ENCODE data around the gene NWD2.
A peak's percentile ranks its signal among the peaks of the same experiment; 100 is the strongest.

Gene NWD2

GRCh38 chr4:37443137-37443536 is 198.6 kb downstream of the NWD2 start:
- no peak for DNase-seq

GRCh38 chr4:37445023-37445422 is 200.5 kb downstream of the NWD2 start:
- DNase-seq, result no peak

GRCh38 chr4:37446016-37446415 is 201.5 kb downstream of the NWD2 start:
- DNase-seq, result no peak

- no peak for DNase-seq
These were observed 203.3 kb downstream of the NWD2 start for GRCh38 chr4:37447886-37448285.

- DNase-seq, result no peak
These were observed 205.8 kb downstream of the NWD2 start for GRCh38 chr4:37450309-37450708.

GRCh38 chr4:37450911-37451310 is 206.4 kb downstream of the NWD2 start:
- DNase-seq, result no peak

GRCh38 chr4:37451656-37452055 is 207.1 kb downstream of the NWD2 start:
- no peak for DNase-seq

- DNase-seq, result peak; percentile 54
These were observed 208.4 kb downstream of the NWD2 start for GRCh38 chr4:37452952-37453280.

- DNase-seq, result no peak
These were observed 208.9 kb downstream of the NWD2 start for GRCh38 chr4:37453281-37453998.

GRCh38 chr4:37453999-37454800 is 209.7 kb downstream of the NWD2 start:
- no peak for DNase-seq

GRCh38 chr4:37455301-37456131 is 211.0 kb downstream of the NWD2 start:
- DNase-seq, result no peak

GRCh38 chr4:37461801-37462200 is 217.3 kb downstream of the NWD2 start:
- DNase-seq, result no peak

- DNase-seq, result no peak
These were observed 218.7 kb downstream of the NWD2 start for GRCh38 chr4:37463033-37463856.

- no peak for DNase-seq
These were observed 220.0 kb downstream of the NWD2 start for GRCh38 chr4:37464373-37465128.

- no peak for DNase-seq
These were observed 220.8 kb downstream of the NWD2 start for GRCh38 chr4:37465296-37465695.

GRCh38 chr4:37465845-37466244 is 221.3 kb downstream of the NWD2 start:
- DNase-seq, result no peak

- DNase-seq, result no peak
These were observed 222.7 kb downstream of the NWD2 start for GRCh38 chr4:37467223-37467622.

- no peak for DNase-seq
These were observed 223.3 kb downstream of the NWD2 start for GRCh38 chr4:37467824-37468223.

GRCh38 chr4:37469286-37469685 is 224.7 kb downstream of the NWD2 start:
- no peak for DNase-seq

- no peak for DNase-seq
These were observed 225.7 kb downstream of the NWD2 start for GRCh38 chr4:37470245-37470644.

- DNase-seq, result no peak
These were observed 226.6 kb downstream of the NWD2 start for GRCh38 chr4:37471093-37471492.

GRCh38 chr4:37471971-37472370 is 227.4 kb downstream of the NWD2 start:
- DNase-seq, result no peak

All from NCI-H1417 treated with DMSO at 0.1 percent for 48 hours (cell line).